Ovary (tissue), 9 donors: Measurements from ENCODE around the gene TNFRSF21. TPM values are rescaled to one million over a fixed set of nuclear protein-coding genes. Genes with fewer than 3 reads are reported as not detected.
A peak's percentile ranks its signal among the peaks of the same experiment; 100 is the strongest.

ENCODE experiments used
- DNase-seq, 5 donors: peaks; one replicate each; pipeline ENCODE4 v3.0.0-alpha.2; 2019 to 2020
- H3K27ac ChIP-seq, 2 donors: fragments of 200-600 bp; one replicate each; pipeline versions ENCODE4 v1.5.1 to v1.8.0; 2019 to 2022
- H3K27me3 ChIP-seq: fragments of 200-600 bp; one replicate; pipeline ENCODE4 v1.8.0; 2022
- H3K36me3 ChIP-seq: fragments of 200-600 bp; sonication (generic); one replicate; pipeline ENCODE4 v1.5.1; 2019
- H3K4me1 ChIP-seq: one replicate; pipeline ENCODE4 v1.8.1; 2013; ENCODE audit warnings: mild to moderate bottlenecking, moderate library complexity; ENCODE audit not compliant: insufficient read depth
- H3K4me3 ChIP-seq: fragments of 200-600 bp; sonication (generic); one replicate; pipeline ENCODE4 v1.5.1; 2017
- H3K9me3 ChIP-seq, 2 donors: fragments of 200-600 bp in 1 of 2; sonication (generic) in 1 of 2; one replicate each; pipeline versions ENCODE4 v1.5.1 to v1.8.1; 2013 to 2019; ENCODE audit warnings: mild to moderate bottlenecking in 1 of 2, moderate library complexity in 1 of 2
- EP300 ChIP-seq: sonication (generic); formaldehyde crosslinking; IDR thresholded peaks from one replicate; pipeline ENCODE4 v1.6.1; 2017; ENCODE audit warnings: antibody characterized with exemption
- POLR2A ChIP-seq: fragments of 450-650 bp; IDR thresholded peaks from one replicate; pipeline ENCODE4 v1.6.1; 2017; ENCODE audit warnings: antibody characterized with exemption, mild to moderate bottlenecking, moderate library complexity
- WGBS, 3 donors: extraction: QIAGEN DNeasy Blood & Tissue Kit in 1 of 3; methylation state at CpG; one replicate each; pipeline versions ENCODE4 v1.1.5 to v1.1.7; 2013 to 2017; 5-methylcytosine and 5-hydroxymethylcytosine counted together
- intact Hi-C, 4 donors: fragments of 100-400 bp; cut with DNase I; formaldehyde crosslinking; loops; one replicate each; pipeline versions ENCODE4 v1.11.0 to v1.15.1; 2022 to 2023
- polyA plus RNA-seq, 2 donors: library from polyadenylated mRNA; stranded (reverse); fragments of 200-250 nt in 1 of 2; fragments of 350-450 nt in 1 of 2; fragmentation: Illumina TruSeq in 1 of 2; extraction: RNeasy Lipid Tissue Mini Kit (QIAGEN cat#74804) in 1 of 2; gene quantifications; one replicate each; pipeline ENCODE4 v1.2.3, GENCODE V29; 2013 to 2014
- total RNA-seq, 7 donors: library from RNA; depleted of rRNA in 2 of 7; stranded (reverse); fragments of >200 nt in 2 of 7; fragmentation: NEBNext Ultra II Directional in 3 of 7; extraction: Animal tissue kit (Norgen Biotek cat#: 25700) in 3 of 7; gene quantifications; one replicate each; pipeline versions ENCODE4 v1.1.0 to v1.2.4, GENCODE V29; 2016 to 2023
- TF ChIP-seq, protein P1 (sequence below), 3 donors: fragments of 450-650 bp in 2 of 3; fragments of 200-600 bp in 1 of 3; IDR thresholded peaks; one replicate each; pipeline versions ENCODE4 v1.5.1 to v1.8.0; 2016 to 2022; ENCODE audit warnings: antibody characterized with exemption in 3 of 3, mild to moderate bottlenecking in 1 of 3
- donor health status: DM: no; HTN: no; CAD: no; lungs with moderate emphysema.
- donor health status: DM: no; HTN: no; CAD: no.
- donor health status: Bipolar disorder and iron deficiency.
- donor health status: DM: yes; HTN: yes; CAD: no.
- donor health status: DM: no; HTN: no; CAD: no.
- donor health status: DM: yes; HTN: yes; CAD: no.

The TNFRSF21 gene
- total and polyA plus RNA-seq, 9 donors: 4.9 to 18.3 (median 13.5) TPM

- WGBS, 3 donors: 29 to 30% (median 30%) methylated on average over 14 of the region's 14 CpGs
These were observed 67.0 kb downstream of the TNFRSF21 start for GRCh38 chr6:47242483-47243386.

GRCh38 chr6:47241742-47242482, 67.8 kb downstream of the TNFRSF21 start:
- no peaks in the 10 kb centered on the region for H3K9me3 ChIP-seq
- H3K4me1 ChIP-seq: peaks cover 3% of the 10 kb centered on the region
- WGBS, 3 donors: 68 to 73% (median 70%) methylated on average over 4 of the region's 4 CpGs
- DNase-seq: no peak
- H3K36me3 ChIP-seq: no peaks in the 10 kb centered on the region
- intact Hi-C loops: no loop called here
- TF ChIP-seq EP300 (no peak), POLR2A (no peak)
- TF ChIP-seq, protein P1, sequence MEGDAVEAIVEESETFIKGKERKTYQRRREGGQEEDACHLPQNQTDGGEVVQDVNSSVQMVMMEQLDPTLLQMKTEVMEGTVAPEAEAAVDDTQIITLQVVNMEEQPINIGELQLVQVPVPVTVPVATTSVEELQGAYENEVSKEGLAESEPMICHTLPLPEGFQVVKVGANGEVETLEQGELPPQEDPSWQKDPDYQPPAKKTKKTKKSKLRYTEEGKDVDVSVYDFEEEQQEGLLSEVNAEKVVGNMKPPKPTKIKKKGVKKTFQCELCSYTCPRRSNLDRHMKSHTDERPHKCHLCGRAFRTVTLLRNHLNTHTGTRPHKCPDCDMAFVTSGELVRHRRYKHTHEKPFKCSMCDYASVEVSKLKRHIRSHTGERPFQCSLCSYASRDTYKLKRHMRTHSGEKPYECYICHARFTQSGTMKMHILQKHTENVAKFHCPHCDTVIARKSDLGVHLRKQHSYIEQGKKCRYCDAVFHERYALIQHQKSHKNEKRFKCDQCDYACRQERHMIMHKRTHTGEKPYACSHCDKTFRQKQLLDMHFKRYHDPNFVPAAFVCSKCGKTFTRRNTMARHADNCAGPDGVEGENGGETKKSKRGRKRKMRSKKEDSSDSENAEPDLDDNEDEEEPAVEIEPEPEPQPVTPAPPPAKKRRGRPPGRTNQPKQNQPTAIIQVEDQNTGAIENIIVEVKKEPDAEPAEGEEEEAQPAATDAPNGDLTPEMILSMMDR (IDR thresholded peaks at IDR 0.05): no peak
- no peak overlapping the region for H3K4me3 ChIP-seq
- H3K27me3 ChIP-seq: no peaks in the 10 kb centered on the region
- H3K27ac ChIP-seq: peak overlapping the region in 1 of 2 donors; percentile 11

More at GRCh38 chr6:47242483-47243386, 67.0 kb downstream of the TNFRSF21 start:
- H3K9me3 ChIP-seq: no peaks in the 10 kb centered on the region
- H3K4me3 ChIP-seq: no peak overlapping the region
- no peaks in the 10 kb centered on the region for H3K36me3 ChIP-seq
- peak; percentile 81 to 87 (median 83) for DNase-seq
- intact Hi-C loops: no loop called here
- H3K27me3 ChIP-seq: no peaks in the 10 kb centered on the region
- H3K27ac ChIP-seq: peak overlapping the region in 1 of 2 donors; percentile 35
- TF ChIP-seq EP300 (no peak), POLR2A (no peak)
- TF ChIP-seq, protein P1 (IDR thresholded peaks at IDR 0.05): no peak
- H3K4me1 ChIP-seq: peaks cover 3% of the 10 kb centered on the region

DNA sequence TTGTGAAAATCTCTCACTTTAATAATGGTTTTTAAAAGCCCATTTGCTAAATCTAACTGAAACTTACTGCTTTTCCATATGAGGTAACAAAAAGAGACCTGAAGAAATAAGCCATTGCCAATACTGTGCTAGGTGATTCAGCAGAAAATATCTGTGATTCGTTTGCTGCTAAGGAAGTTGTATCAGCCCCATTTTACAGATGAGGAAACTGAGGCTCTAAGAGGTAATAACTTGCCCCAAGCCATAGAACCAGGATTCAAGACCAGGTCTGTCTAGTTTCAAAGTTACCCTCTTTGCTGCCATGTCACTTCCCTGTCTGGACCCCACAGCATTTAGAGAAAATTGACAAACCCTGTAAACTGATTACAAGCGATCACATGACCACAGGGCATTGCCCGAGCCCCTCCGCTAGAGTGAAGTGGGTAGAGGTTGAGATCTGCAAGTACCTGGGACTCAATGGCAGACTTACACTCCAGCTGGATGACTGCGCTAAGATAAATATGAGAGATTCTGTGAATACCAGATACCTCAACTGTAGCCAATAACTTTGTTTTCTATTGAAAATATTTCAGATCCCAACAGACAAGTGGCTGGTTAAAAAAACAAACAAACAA, 69.3 kb downstream of the TNFRSF21 start:
- intact Hi-C loops: no loop called here
- H3K36me3 ChIP-seq: no peaks in the 10 kb centered on the region
- TF ChIP-seq EP300: no peak
- TF ChIP-seq, protein P1 (IDR thresholded peaks at IDR 0.05): no peak
- TF ChIP-seq POLR2A: no peak
- no peaks in the 10 kb centered on the region for H3K9me3 ChIP-seq
- no peak overlapping the region for H3K27ac ChIP-seq
- no peak for DNase-seq
- WGBS, 3 donors: 86 to 94% (median 93%) methylated on average over 5 of the region's 5 CpGs
- peaks cover 3% of the 10 kb centered on the region for H3K4me1 ChIP-seq
- H3K27me3 ChIP-seq: no peaks in the 10 kb centered on the region
- H3K4me3 ChIP-seq: no peak overlapping the region

- WGBS, 3 donors: 94 to 98% (median 95%) methylated on average over 2 of the region's 2 CpGs
- no peak overlapping the region for H3K4me3 ChIP-seq
- H3K27me3 ChIP-seq: no peaks in the 10 kb centered on the region
- H3K36me3 ChIP-seq: no peaks in the 10 kb centered on the region
- H3K27ac ChIP-seq: no peak overlapping the region
- H3K9me3 ChIP-seq: no peaks in the 10 kb centered on the region
- peaks cover 3% of the 10 kb centered on the region for H3K4me1 ChIP-seq
- TF ChIP-seq EP300 (no peak), POLR2A (no peak)
- TF ChIP-seq, protein P1 (IDR thresholded peaks at IDR 0.05): no peak
- no peak for DNase-seq
- intact Hi-C loops: loop anchor here in 1 of 4 donors (10.0 kb wide), 1 partner anchor 65 kb away; the partner anchor contains the start of gene TNFRSF21
These were observed 70.2 kb downstream of the TNFRSF21 start for GRCh38 chr6:47239546-47239945.
